ENCODE data around the gene IL33.
"Not testable (repeated sequence)": the region's sequence is repeated elsewhere in the genome, so short reads cannot be mapped to it uniquely, and the experiment has no call there.

Gene IL33
- long read RNA-seq, donor 1, result 0 reads
- long read RNA-seq, donor 2, result 0 reads
- long read RNA-seq, donor 3, result 0 reads
- long read RNA-seq, donor 4, result 0 reads
- long read RNA-seq, donor 5, result 0 reads
- long read RNA-seq, donor 6, result 0 reads
- long read RNA-seq, donor 7, partial matches to known transcripts, result 0 of 2 reads
- long read RNA-seq, donor 7, other reads (novel, unspliced or antisense), result 0 of 2 reads
- long read RNA-seq, donor 8, result 0 reads

- DNase-seq, result no peak
Measured at GRCh38 chr9:6215562-6215961, at the start of gene IL33. Gene IL33 (plus strand): TSS chr9:6215807. CDS start chr9:6241695, 25,888 bp downstream.

GRCh38 chr9:6171667-6172066 is 43.9 kb upstream of the IL33 start:
- DNase-seq, result no peak

GRCh38 chr9:6173914-6174313 is 41.7 kb upstream of the IL33 start:
- no peak for DNase-seq

GRCh38 chr9:6182549-6183226 is 32.9 kb upstream of the IL33 start:
- DNase-seq, result not testable (repeated sequence)

- no peak for DNase-seq
Measured at GRCh38 chr9:6183227-6183551, 32.4 kb upstream of the IL33 start.

DNA sequence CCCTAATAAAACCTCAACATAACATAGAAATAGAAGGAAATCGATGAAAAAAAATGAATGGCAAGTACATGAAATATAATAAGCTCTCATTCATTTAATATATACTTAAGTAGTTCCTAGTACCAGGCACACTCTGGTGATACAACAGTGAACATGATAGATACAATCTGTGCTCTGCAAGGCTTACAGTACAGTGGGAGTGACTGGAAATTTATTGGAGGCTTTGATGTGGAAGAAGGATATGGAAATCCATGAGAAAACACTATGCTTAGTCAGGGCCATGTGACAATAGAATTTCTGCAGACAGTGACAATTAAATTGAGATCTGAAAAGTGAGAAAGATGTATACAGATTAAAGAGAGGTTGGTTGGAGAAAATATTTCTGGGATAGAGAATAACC is 32.0 kb upstream of the IL33 start:
- no peak for DNase-seq

GRCh38 chr9:6184749-6185645 is 30.6 kb upstream of the IL33 start:
- DNase-seq, result no peak

- DNase-seq, result no peak
Measured at GRCh38 chr9:6186691-6187090, 28.9 kb upstream of the IL33 start.

- no peak for DNase-seq
Measured at GRCh38 chr9:6187272-6187671, 28.3 kb upstream of the IL33 start.

- no peak for DNase-seq
Measured at GRCh38 chr9:6188466-6188865, 27.1 kb upstream of the IL33 start.

GRCh38 chr9:6188906-6189305 is 26.7 kb upstream of the IL33 start:
- no peak for DNase-seq

DNA sequence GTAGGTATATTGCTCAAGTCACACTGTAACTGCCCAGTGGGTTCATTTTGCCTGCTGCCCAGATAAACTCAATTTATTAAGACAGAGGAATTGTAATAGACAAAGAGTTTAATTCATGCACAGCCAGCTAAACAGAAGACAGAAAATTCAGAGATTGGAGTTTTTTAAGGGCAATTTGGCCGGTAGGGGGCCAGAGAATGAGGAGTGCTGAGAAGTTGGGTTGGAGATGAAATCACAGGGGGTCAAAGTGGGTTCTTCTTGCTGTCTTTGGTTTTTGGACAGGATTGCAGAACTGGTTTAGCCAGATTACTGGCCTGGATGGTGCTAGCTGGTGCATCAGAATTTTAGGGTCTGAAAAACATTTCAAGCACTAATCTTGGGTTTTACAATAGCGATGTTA is 20.7 kb upstream of the IL33 start:
- DNase-seq, result no peak

DNA sequence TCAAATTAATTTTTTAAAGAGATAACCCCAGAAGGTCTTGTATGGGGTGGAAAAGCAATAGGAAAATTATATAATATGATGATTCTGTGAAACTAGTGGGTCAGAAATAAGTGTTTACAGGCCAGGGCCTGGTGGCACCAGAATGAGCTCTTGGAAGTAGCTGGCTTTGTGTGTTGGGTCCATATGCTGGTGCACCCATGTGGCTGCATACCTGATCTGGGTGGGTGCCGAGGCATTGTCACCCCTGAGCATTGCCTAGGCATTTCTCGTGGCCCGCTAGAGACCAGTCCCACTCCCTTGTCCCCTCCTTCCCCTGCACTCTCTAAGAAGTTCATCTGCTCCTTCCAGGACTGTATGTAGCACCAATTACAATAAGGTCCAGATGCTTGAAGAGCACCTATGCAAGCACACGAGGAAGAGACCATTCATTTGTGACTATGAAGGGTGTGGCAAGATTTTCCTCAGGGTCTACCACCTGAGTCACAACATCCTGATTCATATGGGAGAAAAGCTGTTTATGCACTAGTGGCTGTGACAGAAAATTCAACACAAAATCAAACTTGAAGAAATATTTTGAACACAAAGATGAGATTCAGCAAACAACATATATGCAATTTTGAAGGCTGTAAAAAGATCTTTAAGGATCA is 19.8 kb upstream of the IL33 start:
- DNase-seq, result no peak

DNA sequence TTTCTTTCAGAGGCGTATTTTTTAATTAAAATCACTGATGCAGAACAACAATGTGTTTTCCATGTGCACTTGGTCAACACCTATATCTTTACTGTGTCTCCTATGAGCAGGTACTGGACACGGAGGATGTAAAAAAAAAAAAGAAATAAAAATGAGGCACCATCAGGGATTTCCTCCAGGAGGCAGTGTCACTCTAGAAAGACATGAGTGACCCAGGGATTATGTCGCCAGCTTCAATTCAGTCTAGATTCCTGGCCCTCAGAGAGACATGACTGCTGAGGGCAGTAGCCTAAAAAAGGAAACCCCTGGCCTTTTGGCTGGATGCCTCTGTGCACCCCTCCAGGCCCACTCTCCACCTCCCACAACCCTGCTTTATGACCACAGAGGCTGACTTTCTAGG is 18.3 kb upstream of the IL33 start:
- no peak for DNase-seq

DNA sequence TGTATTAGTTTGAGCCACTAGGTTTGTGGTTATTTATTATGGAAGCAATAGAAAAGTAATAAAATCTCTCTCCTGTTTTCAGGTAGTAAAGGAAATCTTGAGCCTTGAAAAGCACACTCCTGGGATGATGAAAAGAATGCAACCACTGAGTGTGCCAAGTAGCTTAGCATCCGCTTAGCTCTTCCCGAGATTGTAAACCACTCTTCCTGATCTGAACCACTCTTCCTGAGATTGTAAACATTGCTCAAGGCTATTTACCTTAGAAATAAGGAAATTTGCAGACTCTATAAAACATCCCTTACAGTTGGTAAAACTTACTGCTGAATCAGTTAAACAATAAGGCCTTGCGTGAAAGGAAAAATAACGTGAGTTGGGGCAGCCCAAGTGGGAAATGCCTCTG is 17.4 kb upstream of the IL33 start:
- DNase-seq, result no peak

GRCh38 chr9:6199596-6199995 is 16.0 kb upstream of the IL33 start:
- no peak for DNase-seq

GRCh38 chr9:6200761-6201160 is 14.8 kb upstream of the IL33 start:
- no peak for DNase-seq

DNA sequence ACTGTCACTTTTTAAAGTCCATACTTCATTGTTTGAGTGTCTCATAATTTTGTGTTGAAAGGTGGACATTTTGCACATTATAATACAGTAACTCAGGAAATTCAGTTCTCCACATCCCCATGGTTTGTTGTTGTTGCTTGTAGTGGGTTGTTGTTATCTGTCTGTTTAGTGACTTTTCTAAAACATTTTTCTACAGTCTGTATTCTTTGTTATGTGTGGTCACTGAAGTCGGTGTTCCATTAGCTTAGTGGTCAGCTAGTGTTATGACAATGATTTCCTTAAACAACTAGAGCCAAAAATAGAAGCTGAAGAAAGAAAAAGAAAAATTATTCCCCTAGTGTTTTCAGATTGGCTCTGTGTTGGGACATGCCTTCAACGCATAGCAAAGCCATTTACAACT is 5.6 kb upstream of the IL33 start:
- no peak for DNase-seq

DNA sequence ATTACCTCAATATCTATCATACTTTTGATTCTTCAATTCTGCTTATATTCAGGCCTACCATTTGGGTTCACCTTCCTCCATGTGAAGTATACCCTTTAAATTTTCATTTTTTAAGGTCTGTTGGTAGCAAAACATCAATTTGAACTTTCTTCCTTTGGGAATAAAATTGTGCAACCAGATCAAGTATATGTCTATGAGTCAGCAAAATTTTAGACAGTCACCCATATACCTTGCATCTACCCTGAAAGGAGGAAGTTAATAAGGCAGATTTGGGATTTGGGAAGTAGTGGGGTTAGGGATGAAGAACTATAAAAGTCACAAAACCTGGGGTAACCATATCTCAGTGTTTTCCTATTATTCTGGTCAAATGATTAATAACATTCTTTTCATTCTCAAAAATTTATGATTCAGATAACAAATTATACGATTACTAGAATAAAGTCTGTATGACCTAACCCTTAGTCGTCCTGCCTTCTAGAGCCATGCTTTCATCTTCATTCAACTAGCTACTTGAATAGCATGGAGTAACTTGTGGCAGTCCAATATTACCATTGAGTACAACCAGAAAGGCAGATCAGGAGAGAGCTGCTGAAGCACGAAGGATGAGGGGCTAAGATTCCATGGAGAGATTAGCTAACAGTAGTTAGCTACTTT is 2.8 kb upstream of the IL33 start:
- no peak for DNase-seq

DNA sequence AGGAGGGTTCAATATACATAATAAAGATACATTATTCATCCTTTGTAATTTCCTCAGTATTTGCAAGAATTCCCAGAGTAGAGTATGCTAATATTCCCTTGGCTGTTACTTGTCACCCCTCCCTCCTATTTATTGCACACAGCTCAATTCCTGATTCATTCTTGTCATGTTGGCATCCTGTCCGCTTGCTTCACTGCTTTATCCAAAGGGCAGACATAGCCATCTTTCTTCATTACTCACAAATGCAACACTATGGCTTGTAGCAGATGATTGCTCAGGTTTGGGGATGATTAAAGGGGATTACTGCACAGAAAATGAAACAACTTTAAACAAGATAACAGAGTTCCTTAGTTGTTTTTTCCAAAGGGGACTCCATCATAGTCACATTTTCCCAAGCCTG is 1.2 kb upstream of the IL33 start:
- no peak for DNase-seq

DNA sequence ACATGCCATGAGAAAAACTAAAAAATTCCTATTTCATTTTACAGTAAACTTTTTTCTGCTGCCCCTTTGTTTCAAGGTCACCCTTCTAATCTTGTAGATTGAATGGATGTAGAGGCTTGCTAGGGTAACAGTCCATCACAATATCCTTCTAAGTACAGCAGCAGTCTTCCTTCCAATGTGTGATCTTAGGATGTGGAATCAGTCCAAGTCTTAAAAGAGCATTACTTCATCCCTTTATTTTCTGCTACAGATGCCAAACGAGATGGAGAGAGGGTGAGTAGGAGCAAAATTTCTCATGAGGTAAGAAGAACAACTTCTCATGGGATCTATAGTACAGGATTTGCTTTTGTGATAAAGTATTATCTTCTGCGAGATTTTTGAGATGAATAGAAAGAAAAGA is 704 bp upstream of the IL33 start:
- DNase-seq, result no peak

DNA sequence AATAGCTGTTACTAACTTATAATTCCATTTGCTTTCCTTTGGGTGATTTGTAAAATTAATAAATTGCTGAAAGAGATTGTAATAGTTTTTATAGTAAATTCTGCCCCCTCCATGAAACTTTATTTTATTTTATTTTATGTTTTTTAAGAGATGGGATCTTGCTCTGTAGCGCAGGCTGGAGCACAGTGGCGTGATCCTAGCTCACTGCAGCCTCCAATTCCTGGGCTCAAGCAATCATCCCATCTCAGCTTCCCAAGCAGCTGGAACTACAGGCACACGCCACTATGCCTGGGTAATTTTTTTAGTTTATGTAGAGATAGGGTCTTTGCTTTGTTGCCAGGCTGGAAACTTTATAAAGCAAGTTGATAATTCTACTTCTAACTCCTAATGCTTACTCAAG is 395 bp downstream of the IL33 start:
- DNase-seq, result no peak

DNA sequence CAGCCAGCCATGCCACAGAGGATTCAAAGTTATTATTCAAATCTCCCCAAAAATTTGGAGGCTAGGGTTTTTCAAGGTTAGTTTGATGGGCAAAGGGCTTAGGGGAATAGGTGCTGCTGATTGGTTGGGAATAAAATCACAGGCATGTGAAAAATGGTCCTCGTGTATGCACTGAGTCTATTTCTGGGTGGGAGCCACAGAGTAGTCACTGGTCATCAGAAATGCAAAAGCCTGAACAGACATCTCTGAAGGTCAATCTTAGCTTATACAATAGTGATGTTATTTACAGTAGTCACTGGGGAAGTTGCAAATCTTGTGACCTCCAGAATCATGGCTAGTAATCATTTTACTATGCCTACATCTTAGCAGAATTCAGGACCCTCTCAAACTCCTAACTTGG is 1.3 kb downstream of the IL33 start:
- no peak for DNase-seq

Measured in right kidney (tissue), 9 donors.